Fibroblast of peridontal ligament (primary cell): ENCODE data around the gene KANK4.

ENCODE experiments used
- DNase-seq: peaks from one replicate; pipeline ENCODE4 v3.0.0-alpha.2; 2010; ENCODE audit errors: extremely low read depth

Gene KANK4

GRCh38 chr1:62336995-62337705 is 17.9 kb upstream of the KANK4 start:
- DNase-seq = no peak

DNA sequence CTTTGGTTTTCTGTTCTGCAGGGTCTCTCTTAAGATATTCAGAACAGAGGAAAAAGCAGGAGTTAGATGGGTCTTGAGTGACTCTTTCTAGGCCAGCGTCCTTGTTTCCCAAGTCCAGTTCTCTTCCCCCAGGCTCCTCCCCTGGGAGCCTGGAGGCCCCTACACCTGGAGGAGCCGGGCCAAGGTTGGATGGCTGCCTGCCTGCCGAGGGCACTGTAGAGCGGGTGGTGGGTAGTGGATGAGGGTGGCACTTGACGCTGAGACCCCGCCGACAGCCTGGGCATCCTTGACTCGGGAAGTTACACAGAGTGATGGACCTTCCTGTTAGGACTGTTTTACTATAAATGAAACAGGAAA is 17.4 kb upstream of the KANK4 start:
- no peak for DNase-seq

DNA sequence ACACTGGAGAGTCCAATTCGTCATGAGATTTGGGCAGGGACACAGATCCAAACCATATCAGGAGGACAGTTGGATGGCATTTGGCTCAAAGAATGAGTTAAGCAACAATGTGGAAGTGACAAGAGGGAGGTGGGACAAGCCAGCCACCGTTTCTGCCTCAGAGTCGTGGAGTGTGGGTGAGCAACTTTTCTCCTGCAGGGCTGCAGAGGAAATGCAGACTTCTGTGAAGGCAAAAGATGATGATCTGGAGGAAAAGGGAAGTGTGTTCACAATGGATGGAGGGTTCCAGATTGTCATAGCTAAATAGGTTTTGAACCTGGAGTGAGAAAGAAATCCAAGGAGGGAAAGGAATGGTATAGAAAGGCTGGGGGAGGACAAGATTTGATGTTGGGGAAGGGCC is 16.4 kb upstream of the KANK4 start:
- DNase-seq = no peak

- no peak for DNase-seq
These were observed 15.3 kb upstream of the KANK4 start for GRCh38 chr1:62334434-62334985.

DNA sequence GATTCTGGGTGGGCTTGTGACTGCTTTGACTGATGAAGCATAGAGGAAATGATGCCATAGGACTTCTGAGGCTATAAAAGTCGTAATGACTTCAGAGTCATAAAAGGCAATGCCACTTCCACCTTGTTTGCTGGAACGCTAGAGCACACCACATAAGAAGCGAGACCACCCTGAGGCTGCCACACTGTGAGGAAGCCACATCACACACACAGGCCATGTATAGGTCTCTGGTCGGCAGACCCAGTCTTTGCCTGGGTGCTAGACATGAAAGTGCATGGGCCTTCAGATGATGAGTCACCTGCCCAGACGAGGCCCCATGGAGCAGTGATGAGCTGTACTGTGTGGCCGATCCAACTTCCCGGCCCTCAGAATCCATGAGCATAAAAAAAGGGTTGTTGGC is 14.2 kb upstream of the KANK4 start:
- no peak for DNase-seq

DNA sequence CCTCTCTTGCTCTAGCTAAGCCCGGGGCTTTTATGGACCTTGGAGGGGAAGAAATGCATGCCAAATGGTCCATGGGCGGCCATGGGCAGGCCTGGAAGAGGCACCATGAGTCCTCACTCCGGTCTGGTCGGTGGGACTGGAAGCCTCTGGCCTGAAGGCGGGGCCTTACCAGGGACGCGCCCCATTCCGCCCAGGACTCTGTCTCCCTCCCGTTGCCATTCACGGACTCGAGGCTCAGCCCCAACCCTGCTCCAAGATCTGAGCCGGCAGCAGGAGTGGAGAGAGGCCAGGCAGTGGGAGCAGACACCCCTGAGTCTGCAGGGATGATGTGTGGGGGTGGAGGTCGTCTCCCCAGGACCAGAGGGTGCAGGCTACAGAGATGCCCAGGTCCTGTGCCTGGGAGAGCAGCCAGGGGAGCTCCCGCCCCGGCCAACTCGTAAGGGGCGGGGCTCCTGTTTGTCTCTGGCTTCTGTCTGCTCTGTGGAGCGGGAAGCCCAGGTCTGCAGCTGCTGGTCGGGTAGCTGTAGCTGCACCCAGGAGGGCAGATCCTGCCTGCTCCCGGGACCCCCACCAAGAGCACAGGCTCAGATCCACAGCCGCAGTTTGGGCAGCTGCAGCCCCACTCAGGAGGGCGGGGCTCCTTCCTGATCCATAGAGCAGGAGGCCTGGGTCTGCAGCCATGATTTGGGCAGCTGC is 8.3 kb upstream of the KANK4 start:
- no peak for DNase-seq

DNA sequence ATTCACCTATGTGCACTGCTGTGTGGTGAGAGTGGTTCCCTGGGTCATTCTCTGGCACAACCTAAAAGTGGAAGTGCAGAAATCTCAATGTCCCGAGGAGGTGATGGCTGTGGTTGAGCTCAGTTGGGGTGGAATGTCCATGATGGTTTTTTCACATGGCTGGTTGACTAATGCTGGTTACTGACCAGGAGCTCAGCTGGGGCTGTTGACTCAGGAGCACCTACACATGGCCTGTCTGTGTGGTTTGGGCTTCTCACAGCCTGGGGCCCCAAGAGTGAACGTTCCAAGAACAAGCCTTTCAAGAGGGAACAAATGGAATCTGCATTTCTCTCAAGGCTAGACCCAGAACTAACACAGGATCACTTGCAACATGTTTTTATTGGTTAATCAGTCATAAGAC is 6.4 kb upstream of the KANK4 start:
- DNase-seq = no peak

DNA sequence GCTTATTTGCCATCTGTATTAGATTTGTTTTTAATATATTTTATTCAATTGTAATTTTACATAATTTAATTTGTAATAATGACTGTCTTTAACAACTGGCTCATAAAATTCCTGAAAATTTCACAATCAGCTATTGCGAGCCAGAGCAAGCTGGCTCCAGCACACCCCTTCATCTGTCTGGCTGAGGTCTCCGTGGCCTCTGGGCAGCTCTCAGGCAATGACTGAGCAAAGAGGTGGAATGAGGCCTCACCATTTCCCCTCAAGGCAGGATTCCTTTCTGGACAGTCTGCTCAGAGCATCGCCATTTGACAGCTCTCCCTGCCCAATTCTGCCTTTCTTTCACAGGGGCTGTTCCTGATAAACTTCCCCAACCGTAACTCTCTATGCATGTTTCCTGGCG is 5.8 kb upstream of the KANK4 start:
- no peak for DNase-seq

DNA sequence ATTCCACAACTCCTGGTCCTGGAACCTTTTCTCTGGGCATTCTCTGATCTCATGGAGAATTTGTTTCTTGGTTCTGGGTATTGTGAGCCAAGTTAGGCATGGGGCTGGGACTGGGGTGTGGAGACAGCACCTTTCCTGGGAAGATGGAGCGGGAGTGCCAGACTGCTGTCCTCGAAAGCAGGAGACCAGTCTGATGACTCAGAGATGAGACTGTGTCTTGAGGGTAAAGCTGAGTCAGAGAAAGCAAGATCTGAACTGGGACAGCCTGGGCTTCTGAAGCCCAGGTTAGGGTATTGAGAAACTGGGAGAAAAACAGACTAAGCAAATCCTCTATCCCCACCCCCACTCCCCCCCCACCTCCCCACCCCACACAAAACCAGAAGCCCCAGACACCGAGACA is 2.2 kb upstream of the KANK4 start:
- DNase-seq = no peak

GRCh38 chr1:62318320-62318755 is 896 bp downstream of the KANK4 start:
- DNase-seq = no peak

DNA sequence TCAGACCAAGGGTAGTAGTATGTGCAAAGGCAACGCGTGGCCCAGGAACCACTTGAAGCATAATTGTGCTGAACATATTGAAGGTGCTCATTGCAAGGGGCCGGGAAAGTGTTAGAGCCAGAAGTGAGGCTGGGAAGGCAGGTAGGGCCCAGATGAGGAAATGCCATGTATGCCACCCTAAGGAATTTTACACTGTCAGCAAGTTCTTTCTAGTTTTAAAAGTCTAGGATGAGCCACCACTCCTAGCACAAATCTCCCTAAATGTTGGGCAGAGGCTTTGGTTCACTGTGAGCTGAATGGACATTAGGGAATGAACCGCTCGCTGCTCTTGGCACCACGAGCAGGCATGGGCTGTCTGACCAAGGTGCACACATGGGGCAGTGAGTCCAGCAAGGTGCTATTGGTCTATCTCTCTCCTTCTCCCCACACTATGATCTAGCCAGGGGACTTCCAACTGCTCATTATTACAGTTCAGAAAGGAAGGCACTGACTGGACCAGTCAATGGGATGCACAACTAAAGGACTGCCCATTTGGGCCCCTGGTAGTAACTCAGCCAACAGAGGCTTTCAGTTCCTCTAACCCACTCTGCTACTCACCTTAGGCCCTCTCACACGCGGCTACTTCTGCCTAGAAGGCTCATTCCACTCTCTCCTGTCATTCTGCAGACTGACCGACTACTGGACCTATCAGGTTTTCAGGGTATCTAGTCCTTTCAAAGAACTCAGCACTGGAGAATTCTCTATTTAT is 2.0 kb downstream of the KANK4 start:
- no peak for DNase-seq

DNA sequence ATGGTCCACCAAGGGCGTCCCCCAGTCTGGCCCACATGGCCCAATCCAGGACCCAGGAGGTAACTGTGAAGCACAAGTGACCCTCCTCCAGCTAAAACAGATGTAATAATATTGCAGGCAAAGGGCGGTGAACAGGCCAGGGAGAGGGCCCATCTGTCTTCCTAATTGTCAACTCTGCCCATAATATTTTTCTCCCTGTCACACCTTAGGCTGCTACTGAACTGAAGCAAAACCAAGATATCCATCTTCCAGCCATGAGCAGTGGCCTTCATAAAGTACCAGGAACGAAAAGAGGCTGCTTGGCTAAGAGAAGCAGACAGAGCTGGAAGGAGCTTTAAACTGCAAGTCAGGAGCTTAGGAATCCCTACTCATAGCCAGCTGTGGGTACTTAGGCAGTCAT is 3.1 kb downstream of the KANK4 start:
- no peak for DNase-seq

GRCh38 chr1:62315387-62315786 is 3.8 kb downstream of the KANK4 start:
- no peak for DNase-seq

DNA sequence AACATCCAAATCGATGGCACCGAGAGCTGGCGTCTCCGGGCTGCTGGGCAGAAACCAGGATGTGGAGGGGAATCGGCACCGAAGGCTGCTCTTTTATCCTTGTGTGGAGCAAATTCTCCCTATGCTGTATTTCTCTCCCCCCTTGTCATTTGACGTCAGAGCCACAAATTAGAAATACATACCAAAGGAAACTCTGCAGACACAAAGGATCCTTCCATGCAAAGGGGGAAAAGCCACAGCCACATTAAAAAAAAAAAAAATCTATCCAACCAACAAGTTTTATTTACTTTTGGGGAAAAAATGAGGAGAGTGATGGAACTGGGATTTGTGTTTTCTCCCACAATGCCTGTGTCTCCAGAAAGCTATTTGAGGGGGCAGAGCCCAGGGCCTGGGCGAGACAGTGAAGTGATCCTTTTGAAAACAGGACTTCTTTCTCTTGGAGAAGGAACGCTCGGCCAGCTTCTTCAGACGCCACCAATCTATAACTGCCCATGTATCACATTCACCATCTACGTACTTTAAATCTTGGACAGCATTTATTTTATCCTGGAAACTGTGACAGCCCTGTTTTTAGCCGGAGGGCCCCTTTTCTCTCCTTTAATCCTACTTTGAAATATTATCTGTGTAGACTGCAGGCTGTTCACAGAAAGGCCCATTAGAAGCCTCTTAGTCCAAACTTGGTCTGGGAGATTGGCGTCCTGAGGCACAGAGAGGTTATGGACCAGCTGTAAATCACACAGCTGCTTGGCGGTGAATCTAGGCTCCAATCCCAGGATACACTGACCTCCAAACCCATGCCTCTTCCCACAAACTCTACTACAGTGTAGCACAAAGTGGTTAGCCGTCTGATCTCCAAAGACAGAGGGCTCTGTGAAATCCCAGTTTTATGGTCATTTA is 4.5 kb downstream of the KANK4 start:
- no peak for DNase-seq

DNA sequence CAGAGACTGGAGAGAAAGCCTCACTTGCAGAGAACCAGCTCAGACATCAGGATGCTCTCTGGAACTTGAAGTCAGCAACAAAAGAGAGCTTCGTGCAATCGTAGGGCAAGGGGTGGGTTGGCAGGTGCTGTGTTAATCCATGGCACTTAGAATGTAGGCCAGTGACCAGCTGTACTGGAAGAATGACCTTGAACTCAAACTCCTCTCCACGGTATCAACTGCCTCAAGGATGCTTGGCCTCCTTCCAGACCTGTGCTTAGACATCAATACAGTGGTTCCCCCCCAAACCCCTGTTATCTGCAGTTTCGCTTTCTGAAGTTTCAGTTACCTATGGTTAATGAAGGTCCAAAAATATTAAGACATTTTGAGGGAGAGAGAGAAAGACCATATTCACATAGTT is 6.5 kb downstream of the KANK4 start:
- no peak for DNase-seq

DNA sequence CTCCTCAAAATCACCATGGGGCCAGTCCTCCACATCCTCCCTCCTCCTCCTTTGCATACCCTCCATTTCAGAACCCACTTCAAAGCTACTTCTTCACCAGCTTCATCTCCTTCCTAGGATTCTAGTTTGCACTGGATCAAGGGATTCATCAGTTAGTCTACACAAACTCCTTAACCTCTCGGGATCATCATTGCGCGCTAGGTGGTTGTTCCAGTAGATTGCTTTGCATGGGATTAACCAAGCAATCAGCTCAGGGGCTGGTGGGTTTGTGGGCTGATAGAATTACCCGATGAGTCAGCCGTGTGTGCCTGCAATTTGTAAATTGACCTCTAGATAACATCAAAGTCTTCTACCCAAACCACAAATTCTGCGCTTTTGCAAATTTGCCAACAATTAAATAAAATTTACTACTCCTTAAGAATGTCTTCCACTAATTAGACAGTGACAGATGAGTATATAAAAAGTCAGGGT is 7.7 kb downstream of the KANK4 start:
- DNase-seq = no peak

GRCh38 chr1:62309906-62310305 is 9.3 kb downstream of the KANK4 start:
- DNase-seq = no peak

DNA sequence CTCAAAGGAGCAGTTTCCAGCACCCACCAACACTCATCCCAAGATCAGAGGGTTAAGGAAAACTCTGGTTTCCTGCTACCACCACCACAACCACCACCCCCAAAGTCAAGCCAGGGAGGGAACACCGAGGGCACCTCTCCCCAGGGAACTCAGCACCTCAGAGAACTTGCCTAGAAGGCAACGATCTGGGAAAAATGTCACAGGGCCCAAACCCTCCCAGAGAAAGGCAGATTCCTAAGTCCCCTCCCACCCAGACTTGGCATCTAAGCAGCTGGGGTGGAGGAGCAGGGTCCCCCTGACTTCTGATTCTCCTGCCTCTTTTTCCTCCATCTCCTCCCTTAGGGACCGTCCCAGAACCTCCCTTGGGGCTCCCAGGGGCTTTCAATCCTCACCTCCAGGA is 10.6 kb downstream of the KANK4 start:
- DNase-seq = no peak

GRCh38 chr1:62307895-62308492 is 11.2 kb downstream of the KANK4 start:
- no peak for DNase-seq

DNA sequence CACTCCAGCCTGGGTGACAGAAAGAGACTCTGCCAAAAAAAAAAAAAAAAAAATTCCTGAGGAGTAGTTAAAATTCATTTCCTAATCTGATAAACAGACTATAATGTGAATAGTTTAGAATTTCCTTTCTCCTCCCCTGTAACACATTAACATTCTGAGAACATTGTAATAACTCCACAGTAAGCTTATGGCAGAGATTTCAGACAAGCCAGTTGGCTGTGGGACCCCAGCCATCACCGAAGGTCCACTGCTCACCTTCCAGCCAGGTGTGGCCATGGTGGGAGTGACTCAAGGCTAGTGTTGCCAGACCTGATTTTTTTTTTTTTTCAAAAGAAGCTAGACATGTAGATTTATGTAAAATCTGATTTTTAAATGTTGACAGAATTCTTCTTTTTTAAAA is 11.8 kb downstream of the KANK4 start:
- DNase-seq = no peak

- no peak for DNase-seq
These were observed 13.2 kb downstream of the KANK4 start for GRCh38 chr1:62306065-62306464.
